Ascending aorta (tissue), 2 donors: ENCODE results near the gene PEX26. TPM values are rescaled to one million over a fixed set of nuclear protein-coding genes. Genes with fewer than 3 reads are reported as not detected.
"Not testable (repeated sequence)": the region's sequence is repeated elsewhere in the genome, so short reads cannot be mapped to it uniquely, and the experiment has no call there.

Experiments used
- DNase-seq, 2 donors: peaks; one replicate each; pipeline ENCODE4 v3.0.0-alpha.2; 2019; ENCODE audit warnings: low spot score in 2 of 2
- H3K27ac ChIP-seq, 2 donors: fragments of 200-600 bp; sonication (generic); one replicate each; pipeline ENCODE4 v1.5.1; 2016 to 2017; ENCODE audit warnings: mild to moderate bottlenecking in 1 of 2
- H3K27me3 ChIP-seq: fragments of 200-600 bp; sonication (generic); one replicate; pipeline ENCODE4 v1.5.1; 2017
- H3K36me3 ChIP-seq, 2 donors: fragments of 200-600 bp; sonication (generic); one replicate each; pipeline ENCODE4 v1.5.1; 2016
- H3K4me1 ChIP-seq, 2 donors: fragments of 200-600 bp; sonication (generic); one replicate each; pipeline ENCODE4 v1.5.1; 2016 to 2017; ENCODE audit warnings: mild to moderate bottlenecking in 1 of 2
- H3K4me3 ChIP-seq, 2 donors: fragments of 200-600 bp; sonication (generic); one replicate each; pipeline ENCODE4 v1.5.1; 2016 to 2017; ENCODE audit warnings: mild to moderate bottlenecking in 1 of 2
- H3K9me3 ChIP-seq, 2 donors: fragments of 200-600 bp; sonication (generic); one replicate each; pipeline ENCODE4 v1.5.1; 2016
- intact Hi-C: fragments of 100-400 bp; cut with DNase I; formaldehyde crosslinking; loops from one replicate; pipeline ENCODE4 v1.15.1; 2023
- total RNA-seq: library from RNA; depleted of rRNA; stranded (reverse); fragments of >200 nt; gene quantifications from one replicate; pipeline ENCODE4 v1.1.0, GENCODE V29; 2016
- TF ChIP-seq, protein P1 (sequence below), 3 experiments: fragments of 200-600 bp in 2 of 3; fragments of 450-650 bp in 1 of 3; sonication (generic) in 2 of 3; IDR thresholded peaks; one replicate each; pipeline ENCODE4 v1.5.1; 2016 to 2019; ENCODE audit warnings: antibody characterized with exemption in 3 of 3, mild to moderate bottlenecking in 1 of 3, moderate library complexity in 1 of 3

Gene PEX26
- total RNA-seq, 1 donor from 2014 or later: 38.1 TPM

DNA sequence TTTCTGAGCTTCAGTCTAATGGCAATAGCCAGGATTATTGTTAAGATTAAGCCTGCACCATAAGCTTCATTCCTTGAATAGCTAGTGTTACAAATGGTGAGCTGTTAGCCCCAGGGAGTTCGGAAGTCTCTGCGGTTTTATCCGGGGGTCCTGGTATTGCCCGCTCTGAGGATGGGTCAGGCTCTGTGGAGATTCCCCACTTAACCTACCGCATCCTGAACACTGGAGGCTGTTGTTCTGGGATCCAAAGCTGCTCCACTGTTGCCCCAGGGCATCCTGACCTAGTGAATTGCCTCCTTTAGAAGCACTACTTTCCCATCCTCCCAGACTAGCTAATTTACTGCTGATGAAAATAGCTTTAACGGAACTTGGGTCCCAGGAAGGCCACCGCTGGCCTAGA is 14.5 kb upstream of the PEX26 start:
- peaks cover 9 to 18% of the 10 kb centered on the region in 2 donors for H3K4me1 ChIP-seq
- no peaks in the 10 kb centered on the region for H3K27me3 ChIP-seq
- no peak overlapping the region for H3K27ac ChIP-seq
- H3K4me3 ChIP-seq: no peak overlapping the region
- no peak for DNase-seq
- H3K9me3 ChIP-seq: no peaks in the 10 kb centered on the region
- no peaks in the 10 kb centered on the region for H3K36me3 ChIP-seq
- intact Hi-C loops: no loop called here
- TF ChIP-seq, protein P1, sequence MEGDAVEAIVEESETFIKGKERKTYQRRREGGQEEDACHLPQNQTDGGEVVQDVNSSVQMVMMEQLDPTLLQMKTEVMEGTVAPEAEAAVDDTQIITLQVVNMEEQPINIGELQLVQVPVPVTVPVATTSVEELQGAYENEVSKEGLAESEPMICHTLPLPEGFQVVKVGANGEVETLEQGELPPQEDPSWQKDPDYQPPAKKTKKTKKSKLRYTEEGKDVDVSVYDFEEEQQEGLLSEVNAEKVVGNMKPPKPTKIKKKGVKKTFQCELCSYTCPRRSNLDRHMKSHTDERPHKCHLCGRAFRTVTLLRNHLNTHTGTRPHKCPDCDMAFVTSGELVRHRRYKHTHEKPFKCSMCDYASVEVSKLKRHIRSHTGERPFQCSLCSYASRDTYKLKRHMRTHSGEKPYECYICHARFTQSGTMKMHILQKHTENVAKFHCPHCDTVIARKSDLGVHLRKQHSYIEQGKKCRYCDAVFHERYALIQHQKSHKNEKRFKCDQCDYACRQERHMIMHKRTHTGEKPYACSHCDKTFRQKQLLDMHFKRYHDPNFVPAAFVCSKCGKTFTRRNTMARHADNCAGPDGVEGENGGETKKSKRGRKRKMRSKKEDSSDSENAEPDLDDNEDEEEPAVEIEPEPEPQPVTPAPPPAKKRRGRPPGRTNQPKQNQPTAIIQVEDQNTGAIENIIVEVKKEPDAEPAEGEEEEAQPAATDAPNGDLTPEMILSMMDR (IDR thresholded peaks at IDR 0.05): no peak

DNA sequence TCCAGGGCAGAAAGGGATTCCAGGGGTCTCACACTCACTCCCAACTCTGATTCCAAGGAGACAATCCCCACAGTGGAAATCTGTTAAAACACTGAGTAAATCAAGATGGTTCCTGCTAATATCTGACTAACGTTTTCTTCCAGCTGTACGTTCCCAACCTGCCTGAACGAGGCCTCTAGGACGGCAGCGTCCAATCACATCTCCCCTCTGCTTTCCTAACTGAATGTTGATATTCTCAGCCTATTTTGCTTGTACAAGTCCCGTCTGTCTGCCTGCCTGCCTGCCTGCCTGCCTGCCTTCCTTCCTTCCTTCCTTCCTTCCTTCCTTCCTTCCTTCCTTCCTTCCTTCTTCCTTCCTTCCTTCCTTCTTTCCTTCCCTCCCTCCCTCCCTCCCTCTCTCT is 14.1 kb upstream of the PEX26 start:
- H3K27ac ChIP-seq, H3K36me3 ChIP-seq, H3K27me3 ChIP-seq, H3K4me3 ChIP-seq, DNase-seq, intact Hi-C loops, H3K9me3 ChIP-seq: not testable (repeated sequence)
- H3K4me1 ChIP-seq: peaks cover 9 to 19% of the 10 kb centered on the region in 2 donors

DNA sequence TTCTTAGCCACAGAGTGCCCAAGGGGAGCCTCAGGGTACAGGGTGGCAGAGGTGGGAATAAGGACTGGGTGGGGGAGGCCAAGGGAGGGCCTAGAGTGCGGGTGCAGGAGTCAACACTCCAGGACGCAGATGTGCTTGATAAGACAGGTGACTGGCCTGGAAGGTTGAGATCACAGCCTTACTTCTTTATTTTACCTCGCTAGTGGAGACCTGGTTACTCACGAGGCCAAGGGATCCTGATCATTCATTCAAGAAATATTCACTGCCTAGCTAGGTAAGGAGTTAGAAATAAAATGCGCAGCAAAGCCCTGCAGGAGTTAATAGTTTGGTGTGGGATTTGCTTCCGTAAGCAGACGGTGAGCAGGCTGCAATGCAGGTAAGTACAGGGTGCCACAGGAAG is 13.2 kb upstream of the PEX26 start:
- peaks cover 9 to 24% of the 10 kb centered on the region in 2 donors for H3K4me1 ChIP-seq
- no peaks in the 10 kb centered on the region for H3K36me3 ChIP-seq
- TF ChIP-seq, protein P1 (IDR thresholded peaks at IDR 0.05): no peak
- no peak overlapping the region for H3K4me3 ChIP-seq
- no peak for DNase-seq
- no peaks in the 10 kb centered on the region for H3K27me3 ChIP-seq
- H3K9me3 ChIP-seq: no peaks in the 10 kb centered on the region
- H3K27ac ChIP-seq: no peak overlapping the region
- intact Hi-C loops: no loop called here

DNA sequence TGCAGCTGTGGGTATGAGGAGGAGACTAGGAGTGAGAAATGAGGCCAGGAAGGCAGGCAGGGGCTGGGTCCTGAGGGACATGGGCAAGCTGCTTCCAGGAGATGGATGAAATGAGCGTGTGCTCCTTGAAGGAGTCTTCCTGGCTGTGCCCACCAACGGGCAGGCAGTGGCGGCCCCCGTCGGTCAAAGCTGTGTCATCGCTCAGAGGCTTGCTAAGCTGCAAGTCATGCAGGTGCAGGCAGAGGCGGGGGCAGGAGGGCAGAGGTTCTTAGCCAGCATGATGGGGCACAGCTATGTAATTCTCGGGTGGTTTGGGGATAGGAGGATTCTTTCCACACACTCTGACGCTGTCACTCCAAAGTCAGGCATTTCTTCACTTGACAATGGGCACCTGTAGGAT is 12.5 kb upstream of the PEX26 start:
- peaks cover 9 to 24% of the 10 kb centered on the region in 2 donors for H3K4me1 ChIP-seq
- TF ChIP-seq, protein P1 (IDR thresholded peaks at IDR 0.05): no peak
- no peak overlapping the region for H3K27ac ChIP-seq
- no peak for DNase-seq
- H3K4me3 ChIP-seq: no peak overlapping the region
- no peaks in the 10 kb centered on the region for H3K27me3 ChIP-seq
- H3K36me3 ChIP-seq: no peaks in the 10 kb centered on the region
- intact Hi-C loops: no loop called here
- H3K9me3 ChIP-seq: no peaks in the 10 kb centered on the region

DNA sequence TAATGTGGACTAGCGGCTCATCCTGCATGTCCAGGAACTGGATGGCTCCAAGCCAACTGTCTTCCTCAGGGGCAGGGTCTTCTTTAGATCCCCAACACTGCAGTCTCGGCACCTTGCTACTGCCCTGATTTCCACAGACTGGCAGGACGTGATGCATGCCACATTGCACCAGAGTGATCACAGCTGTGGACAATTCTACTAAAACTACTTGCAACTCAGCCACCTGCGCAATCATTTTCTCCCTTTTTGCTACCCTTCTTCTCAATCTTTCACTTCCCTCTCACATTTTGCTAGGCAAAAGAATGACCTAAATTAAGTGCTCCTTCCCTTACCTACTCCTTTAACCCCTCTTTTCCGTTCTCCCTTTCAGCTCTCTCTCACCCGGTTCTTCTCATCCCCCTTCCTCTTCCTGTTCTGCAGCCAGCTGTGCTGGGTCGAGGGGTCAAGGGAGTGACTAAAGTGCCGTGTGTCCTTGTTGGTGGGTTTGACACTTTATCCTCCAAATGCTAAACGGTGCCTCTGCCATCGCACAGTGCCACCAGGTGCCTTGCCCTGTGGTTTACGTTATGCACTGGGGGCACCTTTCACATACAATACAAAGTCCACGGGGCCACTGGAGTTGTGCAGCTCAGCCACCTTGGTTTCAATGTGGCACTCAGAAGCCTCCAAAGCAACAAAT is 11.5 kb upstream of the PEX26 start:
- no peaks in the 10 kb centered on the region for H3K27me3 ChIP-seq
- no peaks in the 10 kb centered on the region for H3K36me3 ChIP-seq
- intact Hi-C loops: no loop called here
- H3K4me3 ChIP-seq: no peak overlapping the region
- H3K9me3 ChIP-seq: no peaks in the 10 kb centered on the region
- DNase-seq: no peak
- TF ChIP-seq, protein P1 (IDR thresholded peaks at IDR 0.05): no peak
- H3K4me1 ChIP-seq: peaks cover 9 to 21% of the 10 kb centered on the region in 2 donors
- peak overlapping the region; percentile 85 to 97 for H3K27ac ChIP-seq

DNA sequence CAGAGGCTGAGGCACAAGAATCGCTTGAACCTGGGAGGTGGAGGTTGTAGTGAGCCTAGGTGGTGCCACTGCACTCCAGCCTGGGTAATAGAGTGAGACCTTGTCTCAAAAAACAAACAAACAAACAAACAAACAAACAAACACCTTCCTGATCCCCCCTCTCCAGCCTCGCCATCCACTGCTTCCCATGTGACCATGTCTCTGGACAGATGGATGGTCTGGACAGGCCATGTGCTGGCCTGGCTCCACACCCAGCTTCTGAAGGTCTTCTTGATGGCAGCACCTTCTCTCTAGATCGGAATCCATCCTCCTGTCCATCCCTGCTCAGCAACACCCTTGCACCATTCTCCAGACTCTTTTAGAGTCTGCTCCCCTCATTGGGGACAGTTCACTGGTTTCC is 10.7 kb upstream of the PEX26 start:
- Histone ChIP-seq H3K4me1 (peaks cover 9 to 19% of the 10 kb centered on the region in 2 donors), H3K9me3 (no peaks in the 10 kb centered on the region), H3K27ac (peak overlapping the region; percentile 85 to 97), H3K36me3 (no peaks in the 10 kb centered on the region), H3K4me3 (no peak overlapping the region), H3K27me3 (no peaks in the 10 kb centered on the region)
- TF ChIP-seq, protein P1 (IDR thresholded peaks at IDR 0.05): no peak
- no peak for DNase-seq
- intact Hi-C loops: no loop called here
